Dermis microvascular lymphatic vessel endothelial cell (primary cell): Measurements from ENCODE around the gene SLC7A6OS. TPM values are rescaled to one million over a fixed set of nuclear protein-coding genes. Genes with fewer than 3 reads are reported as not detected.

ENCODE experiments used
- DNase-seq, 2 donors: peaks; one replicate each; pipeline versions ENCODE4 v3.0.0 to v3.0.0-alpha.2; 2010; ENCODE audit warnings: low read depth in 2 of 2
- total RNA-seq: library from RNA; depleted of rRNA; stranded (reverse); fragments of >200 nt; gene quantifications from 2 replicates; pipeline ENCODE4 v1.2.1, GENCODE V29; 2014

Gene SLC7A6OS
- 8.1 and 10.9 TPM in 2 replicates for total RNA-seq

GRCh38 chr16:68310774-68311511, at the start of gene SLC7A6OS, which contains the start of gene PRMT7:
SLC7A6OS (minus strand) TSS chr16:68310946; CDS start chr16:68310926, 20 bp downstream.
PRMT7 (plus strand) TSS chr16:68311019; CDS start chr16:68315980, 4,961 bp downstream.
- peak; percentile 76 to 95 for DNase-seq

GRCh38 chr16:68359398-68360191, 48.8 kb upstream of the SLC7A6OS start:
- no peak for DNase-seq

- DNase-seq: no peak
Observed at GRCh38 chr16:68358951-68359350, 48.2 kb upstream of the SLC7A6OS start.

DNA sequence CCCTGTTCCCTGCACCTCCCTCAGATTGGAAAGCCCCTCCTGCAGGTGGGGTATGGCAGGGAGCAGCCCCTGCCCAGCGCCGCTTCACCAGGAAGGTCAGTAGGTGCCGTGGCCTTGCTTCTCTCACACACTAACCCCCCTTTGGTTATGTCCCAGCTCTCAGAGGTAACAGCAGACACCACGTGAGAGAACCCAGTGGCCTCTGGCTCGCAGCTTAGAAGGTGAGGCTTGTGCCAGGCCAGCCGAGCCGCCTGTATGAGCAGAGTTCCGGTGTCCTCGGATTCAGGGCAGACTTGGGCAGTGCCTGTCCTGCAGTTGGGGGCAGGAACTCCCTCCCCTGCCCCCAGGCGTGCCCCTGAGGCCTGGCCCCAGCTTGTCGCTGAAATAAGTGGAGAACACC, 47.2 kb upstream of the SLC7A6OS start:
- no peak for DNase-seq

DNA sequence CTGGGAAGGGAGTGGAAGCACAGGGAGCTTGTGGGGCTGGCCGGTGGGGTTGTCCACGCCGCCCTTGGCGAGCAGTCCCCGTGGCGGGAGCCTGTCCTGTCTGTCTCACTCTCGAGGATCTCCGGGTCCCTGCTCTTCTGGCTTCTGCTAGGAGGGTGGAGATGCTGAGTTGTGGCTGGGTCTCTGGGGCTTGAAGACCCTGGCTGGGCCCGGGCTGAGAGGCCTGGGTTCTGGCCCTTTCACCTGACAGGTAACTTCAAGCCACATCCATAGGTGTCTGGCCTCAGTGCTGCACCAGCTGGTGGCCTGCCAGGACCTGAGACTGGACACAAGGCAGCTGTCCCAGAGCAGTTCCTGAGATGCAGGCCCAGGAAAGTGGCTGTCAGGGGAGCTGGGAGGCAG, 46.8 kb upstream of the SLC7A6OS start:
- DNase-seq: no peak

GRCh38 chr16:68356919-68357286, 46.2 kb upstream of the SLC7A6OS start:
- DNase-seq: no peak

GRCh38 chr16:68356249-68356918, 45.6 kb upstream of the SLC7A6OS start:
- no peak for DNase-seq

GRCh38 chr16:68355447-68356248, 44.9 kb upstream of the SLC7A6OS start:
- DNase-seq: no peak

DNA sequence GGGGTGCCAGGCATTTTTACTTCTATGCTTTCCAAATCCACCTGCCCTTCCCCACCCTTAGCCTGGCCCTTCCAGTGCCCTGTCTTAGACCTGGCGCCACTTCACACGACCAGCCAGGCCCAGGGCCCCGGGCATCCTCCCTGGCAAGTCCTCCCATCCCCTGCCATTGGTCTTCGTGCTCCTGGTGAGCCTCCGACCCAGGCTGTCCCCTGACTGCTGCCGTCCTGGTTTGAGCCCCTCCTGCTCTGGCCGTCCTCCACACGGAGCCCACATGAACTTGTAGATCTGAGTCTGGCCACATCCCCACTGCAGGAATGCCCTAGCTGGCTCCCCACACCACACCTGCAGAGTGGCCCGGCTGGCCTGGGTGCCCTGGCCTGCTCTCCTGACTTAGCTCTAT, 44.1 kb upstream of the SLC7A6OS start:
- DNase-seq: no peak

DNA sequence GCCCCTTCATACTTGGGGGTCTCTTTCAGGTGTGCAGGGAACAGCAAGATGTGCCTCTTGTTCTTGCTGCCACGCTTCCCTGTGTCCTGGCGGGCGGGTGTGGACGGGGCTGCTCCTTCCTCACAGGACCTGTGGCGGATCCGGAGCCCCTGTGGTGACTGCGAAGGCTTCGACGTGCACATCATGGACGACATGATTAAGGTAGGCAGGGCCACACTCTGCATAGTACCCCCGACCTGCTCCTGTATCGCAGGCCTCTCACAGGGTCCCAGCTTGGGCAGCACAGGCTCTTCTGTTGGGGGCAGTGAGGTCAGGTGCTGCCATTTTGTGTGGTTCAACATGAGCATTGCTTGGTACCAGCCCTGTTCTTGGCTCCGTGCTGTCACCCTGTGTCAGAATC, 42.6 kb upstream of the SLC7A6OS start:
- no peak for DNase-seq

DNA sequence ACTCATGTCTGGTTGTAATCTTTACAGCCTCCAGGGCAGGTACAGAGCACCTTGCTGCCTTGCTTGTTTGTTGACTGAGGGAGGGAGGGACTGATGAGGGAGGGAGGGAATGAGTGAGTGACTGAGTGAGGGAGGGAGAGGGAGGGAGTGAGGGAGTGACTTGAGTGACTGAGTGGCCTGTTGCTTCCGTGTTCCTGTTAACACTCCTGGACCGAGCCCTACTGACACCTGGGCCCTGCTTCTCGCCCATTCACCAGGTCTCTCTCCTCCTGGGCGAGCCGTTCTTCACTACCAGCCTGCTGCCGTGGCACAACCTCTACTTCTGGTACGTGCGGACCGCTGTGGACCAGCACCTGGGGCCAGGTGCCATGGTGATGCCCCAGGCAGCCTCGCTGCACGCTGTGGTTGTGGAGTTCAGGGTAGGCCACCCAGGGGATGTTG, 41.3 kb upstream of the SLC7A6OS start:
- DNase-seq: no peak

GRCh38 chr16:68351463-68351862, 40.7 kb upstream of the SLC7A6OS start:
- no peak for DNase-seq

- no peak for DNase-seq
Observed at GRCh38 chr16:68350813-68351350, 40.1 kb upstream of the SLC7A6OS start.

- no peak for DNase-seq
Observed at GRCh38 chr16:68349838-68350410, 39.2 kb upstream of the SLC7A6OS start.

DNA sequence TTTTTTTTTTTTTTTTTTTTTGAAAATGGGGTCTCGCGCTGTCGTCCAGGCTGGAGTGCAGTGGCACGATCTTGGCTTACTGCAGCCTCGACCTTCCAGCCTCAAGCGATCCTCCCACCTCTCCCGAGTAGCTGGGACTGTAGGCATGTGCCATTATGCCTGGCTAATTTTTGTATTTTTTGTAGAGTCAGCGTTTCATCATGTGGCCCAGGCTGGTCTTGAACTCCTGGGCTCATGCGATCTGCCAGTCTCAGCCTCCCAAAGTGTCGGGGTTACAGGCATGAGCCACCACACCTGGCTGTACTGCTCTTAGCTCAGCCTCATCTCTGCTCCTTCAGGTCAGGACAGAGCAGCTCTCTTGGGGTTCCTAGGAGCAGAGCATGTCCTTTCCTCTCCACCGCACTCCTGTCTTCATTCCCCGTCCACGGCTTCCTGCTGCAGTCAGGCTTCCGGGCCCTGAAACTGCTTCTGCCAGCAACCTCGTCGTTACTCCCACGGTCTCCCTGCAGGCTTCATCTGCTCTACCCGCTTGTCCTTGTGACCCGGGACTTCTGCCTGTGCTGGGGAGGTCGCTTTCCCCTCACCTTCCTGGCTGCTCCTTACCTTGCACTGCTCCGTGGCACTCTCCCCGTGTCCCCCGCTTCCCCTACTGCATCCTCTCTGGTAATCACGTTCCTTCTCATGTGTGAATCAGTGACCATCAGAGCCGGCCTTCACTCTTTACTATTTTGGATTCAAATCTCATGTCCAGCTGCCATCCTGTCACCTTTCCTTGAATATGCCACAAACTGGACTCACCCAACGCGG, 38.1 kb upstream of the SLC7A6OS start:
- DNase-seq: no peak

GRCh38 chr16:68347605-68348004, 36.9 kb upstream of the SLC7A6OS start:
- no peak for DNase-seq

- DNase-seq: no peak
Observed at GRCh38 chr16:68346892-68347480, 36.2 kb upstream of the SLC7A6OS start.

DNA sequence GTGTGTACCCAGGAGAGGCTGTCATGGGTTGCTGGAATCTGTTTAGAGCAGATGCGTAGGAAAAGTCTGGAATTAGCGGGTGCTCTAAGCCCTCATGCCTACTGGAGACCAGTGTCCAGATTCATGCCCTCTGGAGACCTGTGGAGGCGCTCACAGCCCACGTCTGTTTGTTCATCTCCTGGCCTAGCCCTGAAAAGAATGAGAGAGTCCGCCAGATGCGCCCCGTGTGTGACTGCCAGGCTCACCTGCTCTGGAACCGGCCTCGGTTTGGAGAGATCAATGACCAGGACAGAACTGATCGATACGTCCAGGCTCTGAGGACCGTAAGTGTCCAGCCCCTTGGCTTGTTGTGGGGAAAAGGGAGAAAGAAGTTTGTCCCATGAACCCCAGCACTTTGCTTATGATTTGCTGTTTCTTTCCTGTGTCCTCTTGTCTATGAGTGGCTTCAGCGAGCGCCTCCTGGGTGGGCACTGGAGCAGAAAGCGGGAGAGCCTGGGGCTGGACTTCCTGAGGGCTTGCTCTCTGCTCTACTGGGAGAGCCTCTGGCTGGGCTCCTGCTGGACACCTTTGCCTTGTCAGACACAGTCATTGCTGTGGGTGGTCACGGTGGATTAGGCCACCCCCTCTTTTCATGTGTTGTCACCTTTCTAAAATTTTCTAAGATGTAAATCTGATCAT, 35.4 kb upstream of the SLC7A6OS start:
- DNase-seq: no peak

- DNase-seq: no peak
Observed at GRCh38 chr16:68345351-68345810, 34.6 kb upstream of the SLC7A6OS start.
